ENCODE measurements around the gene ZNF232.
"Not testable (repeated sequence)": the region's sequence is repeated elsewhere in the genome, so short reads cannot be mapped to it uniquely, and the experiment has no call there.

ZNF232 gene

DNA sequence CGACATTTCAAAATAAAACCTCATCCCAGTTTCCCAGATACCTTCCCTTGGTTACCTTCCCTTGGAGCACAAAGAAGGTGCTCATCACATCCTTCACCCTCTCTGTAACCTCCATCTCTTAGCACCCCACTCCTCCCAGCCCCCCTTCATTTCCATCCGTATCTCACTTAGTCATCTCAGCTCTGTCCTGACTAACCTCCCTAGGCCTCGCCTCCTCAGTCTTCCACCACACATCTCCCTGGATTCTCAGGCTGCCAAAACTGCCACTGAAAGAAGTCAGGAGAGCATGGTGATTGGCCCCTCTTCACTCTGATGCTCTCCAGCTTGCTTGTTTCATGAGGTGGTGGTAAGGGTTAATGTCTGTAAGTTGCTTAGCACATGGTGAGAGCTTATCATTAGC, 31.1 kb downstream of the ZNF232 start:
- H4K12ac ChIP-seq (ENCODE audit: low read depth, low read length) = no peak overlapping the region
- no peak overlapping the region for H2BK12ac ChIP-seq (ENCODE audit: low read length)
- no peak for DNase-seq
- H2BK120ac ChIP-seq (ENCODE audit: insufficient read depth, low read length, poor library complexity) = no peak overlapping the region
- no peaks in the 10 kb centered on the region for H3K27me3 ChIP-seq (ENCODE audit: insufficient read depth, low read length)
- H2AK5ac ChIP-seq (ENCODE audit: low read length) = no peak overlapping the region
- no peak overlapping the region for H3K4me2 ChIP-seq (ENCODE audit: low read length)
- no peak overlapping the region for H2AFZ ChIP-seq (ENCODE audit: insufficient read depth, low read length, poor library complexity)
- H4K91ac ChIP-seq (ENCODE audit: low read depth, low read length) = no peak overlapping the region
- no peak overlapping the region for H4K8ac ChIP-seq (ENCODE audit: low read depth, low read length)
- no peaks in the 10 kb centered on the region for H3K79me1 ChIP-seq (ENCODE audit: low read length)
- H3K79me2 ChIP-seq (ENCODE audit: control insufficient read depth, insufficient read depth, low read length, poor library complexity) = no peaks in the 10 kb centered on the region
- no peak overlapping the region for H3K18ac ChIP-seq (ENCODE audit: low read length)
- peak overlapping the region; percentile 37 for H3K4me3 ChIP-seq (ENCODE audit: low read depth, low read length)
- no peak overlapping the region for H3K4ac ChIP-seq (ENCODE audit: low read depth, low read length)
- no peaks in the 10 kb centered on the region for H3K36me3 ChIP-seq (ENCODE audit: control insufficient read depth in 1 of 2, insufficient read depth in 2 of 2, low read length in 2 of 2)
- no peak overlapping the region for H3K23ac ChIP-seq (ENCODE audit: low read length)
- no peak overlapping the region for H3K9ac ChIP-seq (ENCODE audit: low read length)
- no peak overlapping the region for H3K27ac ChIP-seq (ENCODE audit: low read depth, low read length)
- H3K14ac ChIP-seq (ENCODE audit: low read length) = no peak overlapping the region
- H3K9me3 ChIP-seq (ENCODE audit: insufficient read depth, low read depth, low read length) = peaks cover 14% of the 10 kb centered on the region
- H2BK5ac ChIP-seq (ENCODE audit: low read depth, low read length, poor library complexity) = no peak overlapping the region
- no peaks in the 10 kb centered on the region for H3K4me1 ChIP-seq (ENCODE audit: control insufficient read depth in 1 of 2, insufficient read depth in 2 of 2, low read length in 2 of 2)
- no CpG with 5 or more reads among the region's 3 CpGs for WGBS (ENCODE audit: extremely low coverage, insufficient coverage, insufficient read length)

DNA sequence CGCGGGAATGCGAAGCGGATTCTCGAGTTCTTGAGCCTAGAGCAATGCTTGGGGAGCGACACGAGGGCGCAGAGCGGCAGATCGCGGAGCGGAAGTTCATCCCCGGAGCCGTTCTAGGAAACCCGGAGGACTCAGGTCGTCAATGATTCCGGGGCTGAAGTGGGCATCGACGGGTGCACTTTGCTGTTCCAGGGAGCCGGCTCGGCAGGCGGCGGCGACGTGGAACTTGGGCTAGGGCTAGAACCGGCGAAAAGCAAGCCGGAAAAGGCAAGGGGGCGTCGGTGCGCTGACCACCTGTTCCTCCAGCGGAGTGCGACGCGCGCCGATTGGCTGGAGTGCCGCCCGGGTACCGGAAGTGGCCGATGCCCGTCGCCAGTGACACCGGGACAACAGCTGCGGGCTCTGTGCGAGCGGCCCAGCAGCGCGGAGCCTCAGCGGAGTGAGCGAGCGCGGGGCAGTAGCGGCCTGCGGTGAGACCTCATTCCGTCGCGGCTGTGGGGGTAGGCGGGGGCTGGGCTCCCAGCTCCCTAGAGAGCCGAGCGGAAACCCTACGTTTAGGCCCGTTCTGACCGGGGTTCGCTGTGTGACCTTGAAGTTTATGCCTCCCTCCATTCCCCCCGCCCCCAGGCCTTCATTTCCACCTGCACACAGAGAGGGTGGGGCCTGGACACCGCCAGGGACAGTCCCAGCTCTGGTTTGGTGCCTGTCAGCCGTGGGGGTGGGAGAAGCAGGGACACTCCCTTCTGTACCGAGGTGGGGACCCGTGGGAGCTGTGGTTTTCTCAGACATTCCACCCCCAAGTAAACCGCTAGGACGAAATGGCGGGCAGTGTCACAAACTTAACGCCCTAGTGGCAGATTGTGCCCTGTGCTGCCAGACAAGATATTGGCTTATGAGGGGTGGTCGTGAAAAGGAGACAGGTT, 33.3 kb downstream of the ZNF232 start, which contains the start of gene ZFP3:
TSS of gene ZFP3 (plus strand) at position 362 of the 923 bp plus-strand sequence. CDS start 13,038 bp downstream, outside the sequence.
- Histone ChIP-seq H3K27me3 (ENCODE audit: insufficient read depth, low read length) (no peaks in the 10 kb centered on the region), H2BK12ac (ENCODE audit: low read length) (no peak within 1 kb of the TSS), H3K36me3 (ENCODE audit: control insufficient read depth in 1 of 2, insufficient read depth in 2 of 2, low read length in 2 of 2) (no peaks in the 10 kb centered on the region), H2AK5ac (ENCODE audit: low read length) (no peak within 1 kb of the TSS), H3K79me1 (ENCODE audit: low read length) (no peaks in the 10 kb centered on the region), H3K18ac (ENCODE audit: low read length) (no peak within 1 kb of the TSS), H3K4me2 (ENCODE audit: low read length) (peak within 1 kb of the TSS; percentile 41), H4K8ac (ENCODE audit: low read depth, low read length) (no peak within 1 kb of the TSS), H2AFZ (ENCODE audit: insufficient read depth, low read length, poor library complexity) (no peak within 1 kb of the TSS), H4K12ac (ENCODE audit: low read depth, low read length) (no peak within 1 kb of the TSS), H3K9ac (ENCODE audit: low read length) (no peak within 1 kb of the TSS), H3K4me3 (ENCODE audit: low read depth, low read length) (peak within 1 kb of the TSS; percentile 39), H2BK5ac (ENCODE audit: low read depth, low read length, poor library complexity) (no peak within 1 kb of the TSS), H4K91ac (ENCODE audit: low read depth, low read length) (no peak within 1 kb of the TSS), H3K14ac (ENCODE audit: low read length) (no peak within 1 kb of the TSS), H3K79me2 (ENCODE audit: control insufficient read depth, insufficient read depth, low read length, poor library complexity) (no peaks in the 10 kb centered on the region), H3K9me3 (ENCODE audit: insufficient read depth, low read depth, low read length) (peaks cover 13% of the 10 kb centered on the region), H3K27ac (ENCODE audit: low read depth, low read length) (no peak within 1 kb of the TSS), H3K4ac (ENCODE audit: low read depth, low read length) (no peak within 1 kb of the TSS), H3K23ac (ENCODE audit: low read length) (no peak within 1 kb of the TSS), H3K4me1 (ENCODE audit: control insufficient read depth in 1 of 2, insufficient read depth in 2 of 2, low read length in 2 of 2) (no peaks in the 10 kb centered on the region), H2BK120ac (ENCODE audit: insufficient read depth, low read length, poor library complexity) (no peak within 1 kb of the TSS)
- peak; percentile 83 to 87 for DNase-seq
- WGBS (ENCODE audit: extremely low coverage, insufficient coverage, insufficient read length) = no CpG with 5 or more reads among the region's 75 CpGs

DNA sequence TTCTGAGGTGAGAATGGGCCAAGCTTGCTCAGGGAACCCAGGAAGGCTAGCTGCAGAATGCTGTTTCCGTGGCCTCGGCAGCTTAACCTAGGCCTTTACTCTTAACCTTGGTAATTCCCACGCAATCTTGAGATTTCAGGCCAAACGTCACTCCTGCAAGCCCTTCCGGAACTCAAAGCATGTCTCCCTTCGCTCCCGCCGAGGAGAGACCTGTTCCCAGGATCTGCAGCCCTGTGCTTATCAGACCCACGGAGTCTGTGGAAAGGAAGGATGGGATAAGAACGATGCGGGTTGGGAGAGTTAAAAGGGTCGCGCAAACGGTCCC, 33.9 kb downstream of the ZNF232 start:
- no peak overlapping the region for H3K9ac ChIP-seq (ENCODE audit: low read length)
- H3K4ac ChIP-seq (ENCODE audit: low read depth, low read length) = no peak overlapping the region
- H2AK5ac ChIP-seq (ENCODE audit: low read length) = no peak overlapping the region
- H2BK12ac ChIP-seq (ENCODE audit: low read length) = no peak overlapping the region
- no peak overlapping the region for H2AFZ ChIP-seq (ENCODE audit: insufficient read depth, low read length, poor library complexity)
- H3K27ac ChIP-seq (ENCODE audit: low read depth, low read length) = no peak overlapping the region
- H3K36me3 ChIP-seq (ENCODE audit: control insufficient read depth in 1 of 2, insufficient read depth in 2 of 2, low read length in 2 of 2) = no peaks in the 10 kb centered on the region
- H2BK5ac ChIP-seq (ENCODE audit: low read depth, low read length, poor library complexity) = no peak overlapping the region
- H3K14ac ChIP-seq (ENCODE audit: low read length) = no peak overlapping the region
- H3K23ac ChIP-seq (ENCODE audit: low read length) = no peak overlapping the region
- no peak overlapping the region for H3K4me3 ChIP-seq (ENCODE audit: low read depth, low read length)
- H3K27me3 ChIP-seq (ENCODE audit: insufficient read depth, low read length) = no peaks in the 10 kb centered on the region
- no peaks in the 10 kb centered on the region for H3K4me1 ChIP-seq (ENCODE audit: control insufficient read depth in 1 of 2, insufficient read depth in 2 of 2, low read length in 2 of 2)
- DNase-seq = peak in 1 of 2 donors; percentile 69
- no peak overlapping the region for H2BK120ac ChIP-seq (ENCODE audit: insufficient read depth, low read length, poor library complexity)
- no peak overlapping the region for H4K12ac ChIP-seq (ENCODE audit: low read depth, low read length)
- H4K91ac ChIP-seq (ENCODE audit: low read depth, low read length) = no peak overlapping the region
- peaks cover 13% of the 10 kb centered on the region for H3K9me3 ChIP-seq (ENCODE audit: insufficient read depth, low read depth, low read length)
- no peak overlapping the region for H3K18ac ChIP-seq (ENCODE audit: low read length)
- no peaks in the 10 kb centered on the region for H3K79me2 ChIP-seq (ENCODE audit: control insufficient read depth, insufficient read depth, low read length, poor library complexity)
- no peak overlapping the region for H4K8ac ChIP-seq (ENCODE audit: low read depth, low read length)
- H3K4me2 ChIP-seq (ENCODE audit: low read length) = no peak overlapping the region
- H3K79me1 ChIP-seq (ENCODE audit: low read length) = no peaks in the 10 kb centered on the region
- WGBS (ENCODE audit: extremely low coverage, insufficient coverage, insufficient read length) = 100% methylated on average over 5 of the region's 14 CpGs

DNA sequence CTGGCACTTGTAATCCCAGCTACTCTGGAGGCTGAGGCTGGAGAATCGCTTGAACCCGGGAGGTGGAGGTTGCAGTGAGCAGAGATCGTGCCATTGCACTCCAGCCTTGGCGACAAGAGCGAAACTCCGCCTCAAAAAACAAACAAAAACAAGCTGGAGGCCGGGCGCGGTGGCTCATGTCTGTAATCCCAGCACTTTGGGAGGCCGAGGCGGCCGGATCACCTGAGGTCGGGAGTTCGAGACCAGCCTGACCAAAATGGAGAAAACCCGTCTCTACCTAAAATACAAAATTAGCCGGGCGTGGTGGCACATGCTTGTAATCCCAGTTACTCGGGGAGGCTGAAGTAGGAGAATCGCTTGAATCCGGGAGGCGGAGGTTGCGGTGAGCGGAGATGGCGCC, 34.4 kb downstream of the ZNF232 start:
- H3K9me3 ChIP-seq (ENCODE audit: insufficient read depth, low read depth, low read length) = peaks cover 13% of the 10 kb centered on the region
- H3K4ac ChIP-seq (ENCODE audit: low read depth, low read length); H3K4me2 ChIP-seq (ENCODE audit: low read length); H3K18ac ChIP-seq (ENCODE audit: low read length); H2BK12ac ChIP-seq (ENCODE audit: low read length); H4K91ac ChIP-seq (ENCODE audit: low read depth, low read length); DNase-seq; H2AK5ac ChIP-seq (ENCODE audit: low read length); H2BK120ac ChIP-seq (ENCODE audit: insufficient read depth, low read length, poor library complexity); H3K23ac ChIP-seq (ENCODE audit: low read length); H3K79me1 ChIP-seq (ENCODE audit: low read length); H2AFZ ChIP-seq (ENCODE audit: insufficient read depth, low read length, poor library complexity); H3K36me3 ChIP-seq (ENCODE audit: control insufficient read depth in 1 of 2, insufficient read depth in 2 of 2, low read length in 2 of 2); H3K14ac ChIP-seq (ENCODE audit: low read length); H3K27me3 ChIP-seq (ENCODE audit: insufficient read depth, low read length); H3K27ac ChIP-seq (ENCODE audit: low read depth, low read length); H3K79me2 ChIP-seq (ENCODE audit: control insufficient read depth, insufficient read depth, low read length, poor library complexity); H3K4me1 ChIP-seq (ENCODE audit: control insufficient read depth in 1 of 2, insufficient read depth in 2 of 2, low read length in 2 of 2); H2BK5ac ChIP-seq (ENCODE audit: low read depth, low read length, poor library complexity); H4K12ac ChIP-seq (ENCODE audit: low read depth, low read length); H4K8ac ChIP-seq (ENCODE audit: low read depth, low read length); H3K4me3 ChIP-seq (ENCODE audit: low read depth, low read length); H3K9ac ChIP-seq (ENCODE audit: low read length): not testable (repeated sequence)
- WGBS (ENCODE audit: extremely low coverage, insufficient coverage, insufficient read length) = no CpG with 5 or more reads among the region's 24 CpGs
